GM23338 (cell line): Measurements from ENCODE around the gene ZNF280D. TPM values are rescaled to one million over a fixed set of nuclear protein-coding genes. Genes with fewer than 3 reads are reported as not detected.

Source experiments
- ATAC-seq: fragments of 200-7000 bp; cut with Tn5 transposase; 3 replicates; pipeline ENCODE4 v1.9.1; 2020
- DNase-seq: peaks from one replicate; pipeline ENCODE4 v3.0.0-alpha.2; 2015; ENCODE audit warnings: low spot score
- H2AFZ ChIP-seq: fragments of 200-600 bp; sonication (generic); 2 replicates; pipeline ENCODE4 v1.8.0; 2016; ENCODE audit warnings: antibody characterized with exemption, mild to moderate bottlenecking, moderate library complexity
- H3F3A ChIP-seq: fragments of 200-600 bp; sonication (generic); replicated peaks from 2 replicates; pipeline ENCODE4 v1.8.0; 2017; ENCODE audit warnings: antibody characterized with exemption, mixed run types, low read depth
- H3K27ac ChIP-seq: fragments of 200-600 bp; sonication (generic); 2 replicates; pipeline ENCODE4 v1.6.1; 2016; ENCODE audit warnings: low read depth
- H3K27me3 ChIP-seq: fragments of 200-600 bp; sonication (generic); 2 replicates; pipeline ENCODE4 v1.8.0; 2016; ENCODE audit warnings: mild to moderate bottlenecking, mixed run types, moderate library complexity; ENCODE audit not compliant: insufficient read depth
- H3K36me3 ChIP-seq: fragments of 200-600 bp; sonication (generic); 2 replicates; pipeline ENCODE4 v1.8.0; 2016; ENCODE audit warnings: mild to moderate bottlenecking; ENCODE audit not compliant: insufficient read depth
- H3K4me1 ChIP-seq: fragments of 200-600 bp; sonication (generic); 2 replicates; pipeline ENCODE4 v1.8.0; 2016; ENCODE audit warnings: mild to moderate bottlenecking, moderate library complexity; ENCODE audit not compliant: insufficient read depth
- H3K4me2 ChIP-seq: fragments of 200-600 bp; sonication (generic); 2 replicates; pipeline ENCODE4 v1.7.1; 2017; ENCODE audit warnings: mixed run types
- H3K4me3 ChIP-seq: fragments of 200-600 bp; sonication (generic); 2 replicates; pipeline ENCODE4 v1.6.1; 2016; ENCODE audit warnings: mixed run types
- H3K79me2 ChIP-seq: fragments of 200-600 bp; sonication (generic); replicated peaks from 2 replicates; pipeline ENCODE4 v1.8.0; 2017; ENCODE audit warnings: mild to moderate bottlenecking; ENCODE audit not compliant: insufficient read depth
- H3K9me2 ChIP-seq: fragments of 200-600 bp; sonication (generic); 2 replicates; pipeline ENCODE4 v1.8.0; 2017; ENCODE audit not compliant: insufficient read depth
- H4K20me1 ChIP-seq: fragments of 200-600 bp; sonication (generic); replicated peaks from 2 replicates; pipeline ENCODE4 v1.8.0; 2017; ENCODE audit warnings: mild to moderate bottlenecking; ENCODE audit not compliant: insufficient read depth
- H3K27ac Mint-ChIP-seq: 2 replicates; pipeline ENCODE4 v1.8.0; 2020; ENCODE audit warnings: inconsistent platforms, mild to moderate bottlenecking, moderate library complexity, mixed read lengths
- H3K27me3 Mint-ChIP-seq: 3 replicates; pipeline ENCODE4 v1.8.0; 2022; ENCODE audit warnings: low read depth, mild to moderate bottlenecking, moderate library complexity, mixed read lengths, inconsistent platforms; ENCODE audit not compliant: insufficient read depth, poor library complexity
- H3K36me3 Mint-ChIP-seq: 3 replicates; pipeline ENCODE4 v1.8.0; 2021; ENCODE audit warnings: low read depth, mild to moderate bottlenecking, inconsistent platforms, moderate library complexity, mixed read lengths
- H3K4me1 Mint-ChIP-seq: 3 replicates; pipeline ENCODE4 v1.8.0; 2020; ENCODE audit warnings: mild to moderate bottlenecking, inconsistent platforms, mixed read lengths
- H3K4me3 Mint-ChIP-seq: 3 replicates; pipeline ENCODE4 v1.8.0; 2021; ENCODE audit warnings: moderate library complexity, mild to moderate bottlenecking, inconsistent platforms, mixed read lengths
- H3K9me3 Mint-ChIP-seq: 3 replicates; pipeline ENCODE4 v1.8.0; 2020; ENCODE audit warnings: moderate library complexity, mild to moderate bottlenecking, inconsistent platforms, mixed read lengths
- CREB1 ChIP-seq: fragments of 250-450 bp; sonication (Bioruptor Pico); IDR thresholded peaks from 2 replicates; pipeline ENCODE4 v1.5.0; 2020; ENCODE audit warnings: low read depth, mild to moderate bottlenecking, moderate library complexity
- ETS1 ChIP-seq: IDR thresholded peaks from 2 replicates; pipeline ENCODE4 v1.6.1; 2016; ENCODE audit warnings: antibody characterized with exemption
- EZH2phosphoT487 ChIP-seq: fragments of 200-600 bp; sonication (generic); IDR thresholded peaks from one replicate; pipeline ENCODE4 v1.8.1; 2018; ENCODE audit warnings: antibody characterized with exemption; ENCODE audit not compliant: unreplicated experiment
- JUNB ChIP-seq: IDR thresholded peaks from one replicate; pipeline ENCODE4 v1.6.1; 2016; ENCODE audit warnings: antibody characterized with exemption; ENCODE audit not compliant: unreplicated experiment
- NANOG ChIP-seq: IDR thresholded peaks from 2 replicates; pipeline ENCODE4 v1.6.1; 2016; ENCODE audit warnings: antibody characterized with exemption, borderline replicate concordance
- STAT1 ChIP-seq: IDR thresholded peaks from one replicate; pipeline ENCODE4 v1.6.1; 2016; ENCODE audit warnings: antibody characterized with exemption; ENCODE audit not compliant: unreplicated experiment
- ZNF114 ChIP-seq: fragments of 250-450 bp; sonication (Bioruptor Pico); IDR thresholded peaks from 2 replicates; pipeline ENCODE4 v1.5.0; 2020; ENCODE audit warnings: mild to moderate bottlenecking, moderate library complexity
- ZNF331 ChIP-seq: fragments of 250-450 bp; sonication (Bioruptor Pico); IDR thresholded peaks from 2 replicates; pipeline ENCODE4 v1.5.0; 2020; ENCODE audit warnings: low read depth, mild to moderate bottlenecking, moderate library complexity
- polyA plus RNA-seq: library from polyadenylated mRNA; unstranded; fragments of >200 nt; fragmentation: Nextera tagmentation; extraction: Ambion mirVana; gene quantifications from 2 replicates; pipeline ENCODE4 v1.2.1, GENCODE V29; 2016
- total RNA-seq: library from RNA; depleted of rRNA; stranded (reverse); fragments of >200 nt; shearing (Covaris generic); gene quantifications from 2 replicates; pipeline ENCODE4 v1.2.3, GENCODE V29; 2014
- TF ChIP-seq, protein P1 (sequence below), 2 experiments: fragments of 200-600 bp in 1 of 2; sonication (generic) in 1 of 2; conservative IDR thresholded peaks; 2 replicates each; pipeline versions ENCODE4 v1.5.1 to v1.6.1; 2016 to 2017; ENCODE audit warnings: antibody characterized with exemption in 2 of 2, low read depth in 2 of 2, mild to moderate bottlenecking in 2 of 2, moderate library complexity in 1 of 2
- TF ChIP-seq, protein P2 (sequence below): IDR thresholded peaks from one replicate; pipeline ENCODE4 v1.6.1; 2018; ENCODE audit warnings: antibody characterized with exemption; ENCODE audit not compliant: unreplicated experiment

ZNF280D gene
- total and polyA plus RNA-seq, 2 experiments from 2014 or later, result 23.3 to 32.5 TPM

DNA sequence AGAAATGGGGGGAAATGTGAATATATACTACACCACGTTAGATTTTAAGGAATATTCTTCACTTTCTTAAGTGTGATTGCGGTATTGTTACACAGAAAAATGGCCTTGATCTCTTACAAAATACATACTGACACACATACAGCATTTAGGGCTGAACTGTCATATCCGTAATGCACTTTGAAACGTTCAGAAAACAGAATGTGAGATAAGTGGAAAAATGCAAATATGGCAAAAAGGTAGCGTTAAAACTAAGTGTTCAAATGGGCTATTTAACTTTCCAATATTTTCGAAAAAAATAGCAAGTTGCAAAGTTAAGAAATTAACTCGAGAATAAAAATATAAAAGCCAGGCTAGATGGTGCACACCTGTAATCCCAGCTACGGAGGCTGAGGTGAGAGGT lies 1.8 kb downstream of the ZNF280D start (continued):
- TF ChIP-seq, protein P1, sequence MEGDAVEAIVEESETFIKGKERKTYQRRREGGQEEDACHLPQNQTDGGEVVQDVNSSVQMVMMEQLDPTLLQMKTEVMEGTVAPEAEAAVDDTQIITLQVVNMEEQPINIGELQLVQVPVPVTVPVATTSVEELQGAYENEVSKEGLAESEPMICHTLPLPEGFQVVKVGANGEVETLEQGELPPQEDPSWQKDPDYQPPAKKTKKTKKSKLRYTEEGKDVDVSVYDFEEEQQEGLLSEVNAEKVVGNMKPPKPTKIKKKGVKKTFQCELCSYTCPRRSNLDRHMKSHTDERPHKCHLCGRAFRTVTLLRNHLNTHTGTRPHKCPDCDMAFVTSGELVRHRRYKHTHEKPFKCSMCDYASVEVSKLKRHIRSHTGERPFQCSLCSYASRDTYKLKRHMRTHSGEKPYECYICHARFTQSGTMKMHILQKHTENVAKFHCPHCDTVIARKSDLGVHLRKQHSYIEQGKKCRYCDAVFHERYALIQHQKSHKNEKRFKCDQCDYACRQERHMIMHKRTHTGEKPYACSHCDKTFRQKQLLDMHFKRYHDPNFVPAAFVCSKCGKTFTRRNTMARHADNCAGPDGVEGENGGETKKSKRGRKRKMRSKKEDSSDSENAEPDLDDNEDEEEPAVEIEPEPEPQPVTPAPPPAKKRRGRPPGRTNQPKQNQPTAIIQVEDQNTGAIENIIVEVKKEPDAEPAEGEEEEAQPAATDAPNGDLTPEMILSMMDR (conservative IDR thresholded peaks at IDR 0.05; ENCODE audit: low read depth in 2 of 2), result no peak
- no peak for TF ChIP-seq ETS1
- TF ChIP-seq STAT1, result no peak
- TF ChIP-seq CREB1 (CRISPR knock-in tag), result no peak
- no peak for TF ChIP-seq NANOG

GRCh38 chr15:56729561-56729960 lies 3.7 kb downstream of the ZNF280D start:
- Mint-ChIP-seq H3K36me3 (peaks cover 29% of the 10 kb centered on the region), H3K4me1 (peaks cover 27% of the 10 kb centered on the region), H3K27ac (no peak overlapping the region), H3K9me3 (peaks cover 12% of the 10 kb centered on the region), H3K4me3 (no peak overlapping the region), H3K27me3 (peaks cover 11% of the 10 kb centered on the region)
- ATAC-seq (no peak), DNase-seq (no peak)
- Histone ChIP-seq H3K4me2 (no peak overlapping the region), H3F3A (0 out of 2 replicates have a peak, but pooled peaks cover 3% of the 10 kb centered on the region), H3K27me3 (peaks cover 8% of the 10 kb centered on the region; the same call in 1 of the 2 replicates), H3K4me1 (peaks cover 22% of the 10 kb centered on the region), H3K27ac (no peak overlapping the region), H4K20me1 (no peaks in the 10 kb centered on the region), H3K79me2 (peaks cover 76% of the 10 kb centered on the region), H2AFZ (no peak overlapping the region), H3K4me3 (no peak overlapping the region), H3K9me2 (no peaks in the 10 kb centered on the region), H3K36me3 (no peaks in the 10 kb centered on the region)
- TF ChIP-seq ZNF114 (CRISPR knock-in tag), result no peak
- TF ChIP-seq ZNF331 (CRISPR knock-in tag), result no peak
- TF ChIP-seq NANOG, result no peak
- TF ChIP-seq CREB1 (CRISPR knock-in tag), result no peak
- TF ChIP-seq EZH2phosphoT487, result no peak
- TF ChIP-seq, protein P1 (conservative IDR thresholded peaks at IDR 0.05; ENCODE audit: low read depth in 2 of 2), result no peak

DNA sequence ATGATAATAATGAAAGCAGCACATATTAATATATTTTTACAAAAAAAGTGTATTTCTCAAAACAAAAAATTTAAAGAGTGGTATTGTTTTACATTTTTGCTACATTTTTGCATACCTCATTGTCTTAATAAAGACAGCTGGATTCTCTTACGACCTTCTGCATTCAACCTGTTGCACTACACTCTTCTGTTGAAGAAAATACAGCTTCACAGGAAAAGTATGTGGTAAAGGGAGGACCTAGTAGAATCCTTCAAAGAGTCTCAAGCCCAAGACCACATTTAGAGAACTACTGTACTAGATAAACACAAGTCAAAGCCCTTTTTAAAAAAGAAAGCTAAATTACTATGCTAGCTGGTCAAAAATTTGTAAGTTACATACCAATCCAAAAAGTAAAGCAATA lies 7.9 kb downstream of the ZNF280D start:
- Histone ChIP-seq H3K27ac (no peak overlapping the region), H3K4me3 (no peak overlapping the region), H3K4me1 (0 out of 2 replicates have a peak, but pooled peaks cover 8% of the 10 kb centered on the region), H2AFZ (no peak overlapping the region), H3K9me2 (no peaks in the 10 kb centered on the region), H3K36me3 (no peaks in the 10 kb centered on the region), H3K4me2 (no peak overlapping the region), H4K20me1 (no peaks in the 10 kb centered on the region), H3K27me3 (no peaks in the 10 kb centered on the region), H3K79me2 (peaks cover 95% of the 10 kb centered on the region), H3F3A (no peaks in the 10 kb centered on the region)
- H3K4me1 Mint-ChIP-seq, result peaks cover 9% of the 10 kb centered on the region
- ATAC-seq, result no peak
- no peak for DNase-seq
- H3K9me3 Mint-ChIP-seq, result no peaks in the 10 kb centered on the region
- no peaks in the 10 kb centered on the region for H3K27me3 Mint-ChIP-seq
- H3K4me3 Mint-ChIP-seq, result no peak overlapping the region
- 0 out of 2 replicates have a peak overlapping the region, but pooled peaks have one; percentile 67 for H3K27ac Mint-ChIP-seq
- peaks cover 29% of the 10 kb centered on the region; the same call in 2 of the 3 replicates for H3K36me3 Mint-ChIP-seq
- no peak for TF ChIP-seq EZH2phosphoT487
- TF ChIP-seq ZNF331 (CRISPR knock-in tag), result no peak
- TF ChIP-seq STAT1, result no peak
- TF ChIP-seq ZNF114 (CRISPR knock-in tag), result no peak
- TF ChIP-seq JUNB, result no peak
- TF ChIP-seq ETS1, result no peak
- TF ChIP-seq, protein P2, sequence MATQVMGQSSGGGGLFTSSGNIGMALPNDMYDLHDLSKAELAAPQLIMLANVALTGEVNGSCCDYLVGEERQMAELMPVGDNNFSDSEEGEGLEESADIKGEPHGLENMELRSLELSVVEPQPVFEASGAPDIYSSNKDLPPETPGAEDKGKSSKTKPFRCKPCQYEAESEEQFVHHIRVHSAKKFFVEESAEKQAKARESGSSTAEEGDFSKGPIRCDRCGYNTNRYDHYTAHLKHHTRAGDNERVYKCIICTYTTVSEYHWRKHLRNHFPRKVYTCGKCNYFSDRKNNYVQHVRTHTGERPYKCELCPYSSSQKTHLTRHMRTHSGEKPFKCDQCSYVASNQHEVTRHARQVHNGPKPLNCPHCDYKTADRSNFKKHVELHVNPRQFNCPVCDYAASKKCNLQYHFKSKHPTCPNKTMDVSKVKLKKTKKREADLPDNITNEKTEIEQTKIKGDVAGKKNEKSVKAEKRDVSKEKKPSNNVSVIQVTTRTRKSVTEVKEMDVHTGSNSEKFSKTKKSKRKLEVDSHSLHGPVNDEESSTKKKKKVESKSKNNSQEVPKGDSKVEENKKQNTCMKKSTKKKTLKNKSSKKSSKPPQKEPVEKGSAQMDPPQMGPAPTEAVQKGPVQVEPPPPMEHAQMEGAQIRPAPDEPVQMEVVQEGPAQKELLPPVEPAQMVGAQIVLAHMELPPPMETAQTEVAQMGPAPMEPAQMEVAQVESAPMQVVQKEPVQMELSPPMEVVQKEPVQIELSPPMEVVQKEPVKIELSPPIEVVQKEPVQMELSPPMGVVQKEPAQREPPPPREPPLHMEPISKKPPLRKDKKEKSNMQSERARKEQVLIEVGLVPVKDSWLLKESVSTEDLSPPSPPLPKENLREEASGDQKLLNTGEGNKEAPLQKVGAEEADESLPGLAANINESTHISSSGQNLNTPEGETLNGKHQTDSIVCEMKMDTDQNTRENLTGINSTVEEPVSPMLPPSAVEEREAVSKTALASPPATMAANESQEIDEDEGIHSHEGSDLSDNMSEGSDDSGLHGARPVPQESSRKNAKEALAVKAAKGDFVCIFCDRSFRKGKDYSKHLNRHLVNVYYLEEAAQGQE, result no peak
- no peak for TF ChIP-seq NANOG
- TF ChIP-seq CREB1 (CRISPR knock-in tag), result no peak
